GM12864 (cell line): ENCODE results near the gene DIP2C.
"Not testable (repeated sequence)": the region's sequence is repeated elsewhere in the genome, so short reads cannot be mapped to it uniquely, and the experiment has no call there.

ENCODE experiments used
- DNase-seq: peaks from one replicate; pipeline ENCODE4 v3.0.0-alpha.2; 2011; ENCODE audit warnings: low read depth
- H3K4me3 ChIP-seq: 2 replicates; pipeline ENCODE4 v1.5.1; 2011; ENCODE audit warnings: mild to moderate bottlenecking, low read depth, low read length, control low read depth
- CTCF ChIP-seq: IDR thresholded peaks from 2 replicates; pipeline ENCODE4 v1.5.1; 2011; ENCODE audit warnings: low read depth, mild to moderate bottlenecking, moderate library complexity, low read length, control low read depth, inconsistent platforms; ENCODE audit errors: missing control alignments

The DIP2C gene

DNA sequence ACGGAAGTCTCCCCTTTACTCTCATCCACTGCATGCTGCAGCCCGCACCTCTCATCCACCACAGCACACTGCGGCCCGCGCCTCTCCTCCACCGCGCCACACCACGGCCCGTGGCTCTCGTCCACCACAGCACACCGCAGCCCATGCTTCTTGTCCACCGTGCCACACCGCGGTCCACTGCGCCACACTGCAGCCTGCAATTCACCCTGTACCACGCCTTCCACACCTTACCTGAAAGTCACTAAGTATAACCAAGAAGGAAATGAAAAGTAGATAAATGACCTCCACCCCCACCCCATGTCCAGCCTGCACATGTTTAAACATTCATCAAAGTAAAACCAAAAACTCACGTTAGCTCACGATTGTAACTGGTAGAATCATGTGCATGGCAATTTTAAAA, 176.1 kb downstream of the DIP2C start:
- H3K4me3 ChIP-seq = peak overlapping the region; percentile 27
- no peak for TF ChIP-seq CTCF
- DNase-seq = no peak

DNA sequence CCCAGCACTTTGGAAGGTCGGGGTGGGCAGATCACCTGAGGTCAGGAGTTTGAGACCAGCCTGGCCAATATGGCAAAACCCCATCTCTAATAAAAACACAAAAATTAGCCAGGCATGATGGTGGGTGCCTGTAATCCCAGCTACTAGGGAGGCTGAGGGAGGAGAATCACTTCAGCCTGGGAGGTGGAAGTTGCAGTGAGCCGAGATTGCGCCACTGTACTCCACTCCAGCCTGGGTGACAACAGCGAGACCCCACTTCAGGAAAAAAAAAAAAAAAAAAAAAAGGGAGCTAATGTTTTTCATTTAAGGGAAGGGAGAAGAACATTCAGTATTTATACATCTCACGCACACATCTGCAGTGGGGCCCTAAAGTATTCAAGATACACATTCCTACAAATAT, 176.8 kb downstream of the DIP2C start:
- H3K4me3 ChIP-seq = not testable (repeated sequence)

GRCh38 chr10:511849-512191, 177.6 kb downstream of the DIP2C start:
- H3K4me3 ChIP-seq = no peak overlapping the region
- no peak for TF ChIP-seq CTCF
- DNase-seq = no peak

More for the DNA sequence above, 176.8 kb downstream of the DIP2C start:
- not testable (repeated sequence) for DNase-seq

GRCh38 chr10:511101-511848, 178.2 kb downstream of the DIP2C start:
- TF ChIP-seq CTCF = peak; percentile 99
- DNase-seq = peak; percentile 44
- H3K4me3 ChIP-seq = no peak overlapping the region

DNA sequence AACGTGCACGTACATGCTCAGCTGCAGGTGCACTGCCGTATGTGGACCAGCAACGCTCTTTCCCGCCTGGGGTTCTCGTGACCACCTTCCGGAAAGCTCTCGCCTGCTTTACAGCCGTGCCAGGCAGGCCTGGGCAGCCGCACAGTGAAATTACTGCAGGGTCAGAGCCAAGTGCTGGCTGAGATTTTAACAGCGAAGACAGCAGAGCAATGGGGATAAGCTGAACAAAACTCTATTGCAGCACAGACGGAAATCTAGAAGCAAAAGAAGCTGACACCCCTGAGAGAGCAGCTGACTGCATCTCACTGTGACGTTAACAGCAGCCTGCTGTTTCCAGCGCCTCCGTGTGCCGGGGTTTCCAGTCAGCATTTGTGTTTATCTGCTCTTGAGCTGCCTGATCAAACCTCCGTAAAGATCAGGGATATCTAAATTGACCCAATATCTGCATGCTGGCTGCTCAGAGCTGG, 179.0 kb downstream of the DIP2C start:
- H3K4me3 ChIP-seq = no peak overlapping the region
- TF ChIP-seq CTCF = no peak
- DNase-seq = no peak

DNA sequence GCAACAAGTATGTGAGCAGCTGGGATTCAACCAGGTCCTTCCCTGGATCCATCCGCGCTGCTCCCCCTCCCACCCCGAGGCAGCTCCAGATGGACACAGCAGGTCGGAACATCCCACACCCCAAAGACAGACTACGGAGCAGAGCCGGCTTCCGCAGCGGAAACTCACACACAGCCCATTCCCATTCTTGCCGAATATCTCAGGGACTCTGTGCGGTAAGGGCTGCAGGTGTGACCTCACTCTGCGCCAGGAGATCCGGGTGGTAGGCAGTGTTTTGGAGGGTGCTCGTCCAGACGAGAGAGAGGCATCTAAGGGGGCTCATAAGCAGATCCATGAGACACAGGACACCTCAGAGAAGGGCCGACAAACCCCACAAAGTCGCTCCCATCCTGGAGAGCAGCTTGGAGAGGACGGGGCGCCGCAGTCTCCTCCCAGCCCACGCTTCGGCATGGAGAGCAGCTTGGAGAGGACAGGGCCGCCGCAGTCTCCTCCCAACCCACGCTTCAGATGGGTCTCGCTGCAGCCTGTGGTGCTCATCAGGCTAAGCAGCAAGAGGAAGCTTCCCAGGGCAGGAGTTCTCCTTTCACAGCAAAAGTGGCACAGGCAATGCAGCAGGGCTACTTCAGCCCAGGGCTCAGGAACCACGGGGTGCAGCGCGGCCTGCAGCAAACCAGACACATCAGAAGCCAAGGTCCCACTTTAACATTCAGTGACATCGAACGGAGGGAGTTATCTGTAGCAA, 179.9 kb downstream of the DIP2C start:
- no peak overlapping the region for H3K4me3 ChIP-seq
- DNase-seq = no peak
- TF ChIP-seq CTCF = no peak

DNA sequence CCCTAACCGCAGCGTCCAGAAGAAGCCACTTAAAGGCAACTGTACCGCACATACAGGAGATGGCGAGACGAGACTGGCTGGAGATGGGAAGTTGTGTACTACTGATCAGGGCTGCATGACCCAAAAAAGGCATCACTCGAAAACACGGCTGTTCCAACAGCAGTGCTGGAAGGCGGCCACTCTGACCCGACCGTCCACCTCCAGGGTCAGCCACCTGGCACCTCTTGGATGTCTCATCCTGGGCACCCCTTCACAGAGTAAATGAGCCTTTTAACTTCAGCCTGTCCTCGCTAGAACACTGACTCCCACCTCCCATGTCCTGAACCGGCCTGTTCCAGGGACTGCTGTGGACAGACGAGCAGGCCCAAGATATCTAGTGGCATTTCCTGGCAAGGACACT, 180.7 kb downstream of the DIP2C start:
- no peak for DNase-seq
- no peak overlapping the region for H3K4me3 ChIP-seq
- TF ChIP-seq CTCF = no peak
